NCI-H2107 (cell line): Measurements from ENCODE around the gene SEMA3G.

Experiments used
- DNase-seq: peaks from one replicate; lab custom pipeline; 2025; lab: John Stamatoyannopoulos, UW

Gene SEMA3G

DNA sequence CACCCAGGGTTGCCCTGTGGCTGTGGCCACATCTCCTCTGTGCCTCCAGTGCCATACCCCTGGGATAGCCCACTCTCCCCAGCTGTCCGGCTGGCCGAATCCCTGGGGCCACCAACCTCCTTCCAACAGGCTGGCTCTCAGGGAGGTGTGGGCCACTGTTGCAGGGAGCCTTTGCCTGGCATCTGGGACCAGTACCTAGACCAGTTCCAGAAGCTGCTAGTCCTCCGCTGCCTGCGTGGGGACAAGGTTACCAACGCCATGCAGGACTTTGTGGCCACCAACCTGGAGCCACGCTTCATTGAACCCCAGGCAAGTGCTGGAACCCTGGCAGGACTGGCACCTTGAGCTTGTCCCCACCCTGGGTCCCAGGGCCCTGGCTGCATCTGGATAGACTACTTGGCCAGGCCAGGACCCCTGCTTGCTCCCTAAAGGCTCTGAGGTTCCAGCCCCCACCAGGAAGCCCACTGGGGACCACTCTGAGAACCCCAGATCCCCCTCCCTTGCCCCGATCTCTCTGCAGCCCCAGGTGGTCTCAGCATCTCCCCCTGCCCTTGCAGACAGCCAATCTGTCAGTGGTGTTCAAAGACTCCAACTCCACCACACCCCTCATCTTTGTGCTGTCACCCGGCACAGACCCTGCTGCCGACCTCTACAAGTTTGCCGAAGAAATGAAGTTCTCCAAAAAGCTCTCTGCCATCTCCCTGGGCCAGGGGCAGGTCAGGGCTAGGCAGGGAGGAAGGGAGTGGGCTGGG is 50.0 kb downstream of the SEMA3G start:
- DNase-seq, result no peak

DNA sequence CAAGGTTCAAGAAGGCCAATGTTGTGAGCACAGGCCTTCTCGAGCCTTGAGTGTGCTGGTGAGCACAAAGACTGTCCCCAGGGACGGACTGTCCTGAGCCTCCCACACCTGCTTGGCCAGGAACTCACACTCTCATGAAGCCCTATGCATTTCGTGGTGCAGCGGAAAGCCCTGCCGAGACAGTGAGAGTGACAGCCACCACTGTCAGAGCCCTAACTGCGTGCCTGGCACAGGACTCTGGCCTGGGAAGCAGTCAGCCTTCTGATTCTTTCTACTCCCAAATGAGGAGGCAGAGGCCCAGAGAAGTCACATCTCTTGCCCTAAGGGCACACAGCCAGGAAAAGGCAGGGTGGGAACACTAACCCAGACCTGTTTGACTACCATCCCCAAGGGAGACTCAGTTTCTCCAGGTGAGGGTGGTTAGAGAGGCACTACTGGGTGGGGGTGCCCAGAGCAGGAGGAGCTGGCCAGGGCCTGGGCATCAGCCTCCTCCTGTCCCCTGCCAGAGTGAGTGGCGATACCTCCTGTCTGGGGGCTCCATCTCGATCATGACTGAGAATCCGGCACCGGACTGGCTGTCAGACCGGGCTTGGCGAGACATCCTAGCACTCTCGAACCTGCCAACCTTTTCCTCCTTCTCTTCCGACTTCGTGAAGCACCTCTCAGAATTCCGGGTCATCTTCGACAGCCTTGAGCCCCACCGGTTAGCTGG is 50.8 kb downstream of the SEMA3G start:
- DNase-seq, result no peak

DNA sequence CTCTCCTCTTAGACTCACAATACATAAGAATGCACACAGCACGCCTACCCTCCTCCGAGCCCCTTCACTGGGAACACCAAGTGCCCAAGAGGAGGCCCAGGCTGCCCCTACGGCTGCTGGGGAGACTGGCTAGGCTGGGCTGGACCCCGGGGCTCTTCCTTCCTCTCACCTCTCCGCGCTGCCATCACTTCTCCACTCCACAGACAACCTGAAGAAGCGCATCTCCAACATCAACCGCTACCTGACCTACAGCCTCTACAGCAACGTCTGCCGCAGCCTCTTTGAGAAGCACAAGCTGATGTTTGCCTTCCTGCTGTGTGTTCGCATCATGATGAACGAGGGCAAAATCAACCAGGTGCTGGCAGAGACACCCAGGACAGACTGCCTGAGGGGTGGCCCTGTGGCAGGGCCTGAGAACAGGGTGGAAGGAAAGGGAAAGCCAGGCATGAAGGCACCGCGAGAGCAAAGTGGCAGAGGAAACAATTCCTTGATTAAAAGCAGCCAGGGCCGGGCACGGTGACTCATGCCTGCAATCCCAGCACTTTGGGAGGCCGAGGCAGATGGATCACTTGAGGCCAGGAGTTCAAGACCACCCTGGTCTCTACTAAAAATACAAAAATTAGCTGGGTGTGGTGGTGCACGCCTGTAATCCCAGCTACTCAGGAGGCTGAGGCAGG is 51.6 kb downstream of the SEMA3G start:
- no peak for DNase-seq

DNA sequence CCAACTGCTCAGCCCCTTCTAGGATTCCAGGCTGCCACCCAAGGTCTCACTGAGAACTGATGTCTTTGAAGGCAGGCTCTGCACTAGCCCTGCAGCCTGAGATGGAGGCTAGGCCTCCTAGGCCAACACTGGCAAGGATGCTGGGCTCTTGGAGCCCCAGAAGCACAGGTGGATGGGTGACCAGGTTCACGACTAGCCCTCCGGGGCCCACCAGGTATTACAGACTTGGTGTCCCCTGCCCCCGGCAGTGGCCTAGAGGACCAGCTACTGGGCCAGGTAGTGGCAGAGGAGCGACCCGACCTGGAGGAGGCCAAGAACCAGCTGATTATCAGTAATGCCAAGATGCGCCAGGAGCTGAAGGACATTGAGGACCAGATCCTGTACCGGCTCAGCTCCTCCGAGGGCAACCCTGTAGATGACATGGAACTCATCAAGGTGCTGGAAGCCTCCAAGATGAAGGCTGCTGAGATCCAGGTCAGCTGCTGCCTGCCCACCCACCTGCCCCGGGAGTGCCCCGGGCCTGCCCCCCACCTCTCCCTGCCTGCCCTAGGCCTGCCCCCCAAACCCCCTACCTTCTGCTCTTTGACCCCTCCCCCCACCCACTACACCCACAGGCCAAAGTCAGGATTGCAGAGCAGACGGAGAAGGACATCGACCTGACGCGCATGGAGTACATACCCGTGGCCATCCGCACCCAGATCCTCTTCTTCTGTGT is 52.5 kb downstream of the SEMA3G start:
- DNase-seq, result no peak

DNA sequence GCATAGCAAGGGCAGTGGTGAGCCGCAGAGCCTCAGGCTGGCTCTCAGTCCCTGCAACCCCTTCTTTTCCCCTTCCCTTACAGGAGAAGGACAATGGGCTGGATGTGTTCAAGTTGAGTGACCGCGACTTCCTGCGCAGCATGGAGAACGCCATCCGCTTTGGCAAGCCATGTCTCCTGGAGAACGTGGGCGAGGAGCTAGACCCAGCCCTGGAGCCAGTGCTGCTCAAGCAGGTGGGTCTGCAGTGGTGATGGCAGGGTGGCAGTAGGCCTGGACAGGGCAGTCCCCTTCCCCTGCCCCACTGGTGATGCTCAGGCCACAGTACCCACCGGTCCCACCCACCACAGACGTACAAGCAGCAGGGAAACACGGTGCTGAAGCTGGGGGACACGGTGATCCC is 53.8 kb downstream of the SEMA3G start:
- DNase-seq, result no peak

DNA sequence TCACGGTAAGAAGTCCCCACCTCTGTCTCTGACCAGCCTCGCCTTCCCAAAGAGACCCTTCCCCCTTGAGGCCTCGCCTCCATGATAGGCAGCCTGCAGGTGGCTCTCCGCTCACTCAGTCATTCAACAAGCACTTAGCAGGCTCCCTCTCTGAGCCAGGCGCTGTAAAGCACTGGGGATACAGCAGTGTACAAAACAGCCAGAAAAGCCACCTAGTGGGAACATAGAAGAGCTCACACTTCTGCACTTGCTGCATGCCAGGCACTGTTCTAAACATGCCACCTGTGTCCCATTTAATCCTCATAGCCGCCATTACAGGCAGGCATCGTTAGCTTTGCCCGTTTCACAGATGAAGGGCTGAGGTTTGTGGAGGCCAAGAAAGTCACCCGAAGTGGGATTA is 56.0 kb downstream of the SEMA3G start:
- DNase-seq, result no peak

DNA sequence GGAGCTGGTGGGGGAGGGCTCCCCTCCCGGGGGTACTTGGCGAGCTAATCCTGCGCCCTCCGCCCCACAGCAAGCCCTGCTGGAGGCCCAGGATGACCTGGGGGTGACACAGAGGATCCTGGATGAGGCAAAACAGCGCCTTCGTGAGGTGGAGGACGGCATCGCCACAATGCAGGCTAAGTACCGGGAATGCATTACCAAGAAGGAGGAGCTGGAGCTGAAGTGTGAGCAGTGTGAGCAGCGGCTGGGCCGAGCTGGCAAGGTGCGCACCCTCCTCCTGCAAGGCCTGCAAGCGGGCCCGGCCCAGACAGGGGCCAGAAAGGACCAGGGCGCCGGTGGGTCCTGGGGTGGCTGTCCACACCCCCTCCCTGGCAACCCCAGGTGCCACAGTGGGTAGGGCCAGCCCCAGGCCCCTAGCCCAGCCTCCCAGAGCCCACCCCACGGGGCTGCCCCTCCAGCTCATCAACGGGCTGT is 56.5 kb downstream of the SEMA3G start:
- no peak for DNase-seq

DNA sequence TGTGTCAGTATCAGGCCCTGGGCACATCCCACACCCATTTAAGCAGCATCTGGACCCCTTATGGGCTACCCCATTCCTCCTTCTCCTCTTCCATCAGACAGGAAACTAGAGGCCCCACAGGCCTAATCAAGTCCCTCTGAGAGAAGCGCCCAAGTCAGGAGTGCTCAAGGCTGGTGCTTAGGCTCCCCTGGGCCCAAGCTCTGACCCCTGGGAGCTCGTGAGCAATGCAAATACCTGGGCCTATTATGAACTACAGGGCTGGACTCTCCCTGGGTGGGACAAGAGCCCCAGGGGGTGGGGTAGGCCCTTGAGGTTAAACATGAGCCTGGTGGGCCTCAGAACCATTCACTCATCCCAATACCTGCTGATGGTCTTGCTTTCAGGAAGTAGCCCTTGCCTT is 57.4 kb downstream of the SEMA3G start:
- no peak for DNase-seq

DNA sequence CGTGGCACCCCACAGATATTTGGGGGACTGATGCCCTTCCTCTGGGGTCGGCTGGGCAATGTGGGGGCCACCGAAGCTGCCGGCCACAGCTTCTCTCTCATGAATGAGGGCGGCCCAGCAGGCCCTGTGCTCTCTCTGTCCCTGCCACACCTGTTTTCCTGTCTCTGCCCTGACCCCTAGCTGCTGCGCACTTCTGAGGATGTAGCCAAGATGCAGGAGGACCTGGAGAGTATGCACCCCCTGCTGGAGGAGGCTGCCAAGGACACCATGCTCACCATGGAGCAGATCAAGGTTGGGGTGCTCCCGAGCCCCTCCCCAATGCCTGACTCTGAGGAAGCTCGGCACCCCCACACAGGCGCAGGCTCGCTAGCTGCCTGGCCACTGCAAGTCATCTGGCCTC is 59.7 kb downstream of the SEMA3G start:
- DNase-seq, result no peak

DNA sequence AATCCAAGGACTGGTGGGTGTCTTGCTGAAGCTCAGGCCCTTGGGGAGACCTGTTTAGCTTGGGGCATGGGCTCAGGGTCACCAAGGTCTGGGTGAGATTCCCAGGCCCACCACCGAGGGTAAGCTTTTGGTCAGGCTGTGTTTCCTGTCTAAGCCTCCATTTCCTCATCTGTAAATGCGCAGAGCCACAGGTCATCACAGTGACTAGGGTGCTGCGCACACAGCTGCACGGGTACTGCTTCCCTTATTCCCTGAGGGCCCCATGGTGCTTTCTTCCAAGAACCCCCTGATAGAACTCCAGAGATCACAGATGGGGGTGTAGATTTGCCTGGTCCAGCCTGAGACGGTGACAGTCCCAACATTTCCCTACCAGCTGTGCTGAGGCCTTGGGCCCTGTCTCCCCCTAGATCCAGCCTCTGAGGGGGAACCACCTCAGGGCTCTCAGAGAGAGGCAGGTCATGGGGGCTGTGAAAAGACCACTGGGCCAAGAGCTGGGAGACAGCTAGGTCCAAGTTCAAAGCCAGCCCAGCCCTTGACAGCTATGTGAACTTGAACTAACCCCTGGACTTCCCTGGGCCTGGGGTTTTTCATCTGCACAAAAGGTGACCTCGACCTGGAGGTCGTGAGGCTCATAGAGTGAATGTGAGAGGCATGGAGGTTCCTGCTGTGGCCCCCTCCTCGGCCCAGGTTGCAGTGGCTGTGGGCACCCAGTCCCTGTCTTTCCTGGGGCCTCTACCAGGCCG is 60.7 kb downstream of the SEMA3G start:
- no peak for DNase-seq

DNA sequence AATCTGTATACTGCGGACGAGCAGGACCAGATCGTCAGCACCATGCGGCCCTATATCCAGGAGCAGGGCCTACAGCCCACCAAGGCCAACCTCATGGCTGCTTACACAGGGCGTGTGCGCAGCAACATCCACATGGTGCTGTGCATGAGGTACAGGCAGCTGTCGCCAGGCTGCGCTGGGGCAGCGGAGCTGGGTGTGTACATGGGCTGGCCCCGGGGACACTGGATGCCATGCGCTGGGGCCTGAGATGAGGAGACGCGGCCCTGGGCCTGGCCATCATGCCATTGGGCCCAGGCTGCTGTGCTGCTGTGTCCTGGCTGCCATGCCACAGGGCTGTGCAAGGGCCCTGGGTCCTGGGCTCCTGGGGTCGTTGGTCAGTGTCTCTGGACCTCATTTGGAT is 61.5 kb downstream of the SEMA3G start:
- no peak for DNase-seq
